Heart left ventricle (tissue), 16 donors: ENCODE results near the gene CCNQ. TPM values are rescaled to one million over a fixed set of nuclear protein-coding genes. Genes with fewer than 3 reads are reported as not detected.

Experiments used
- ATAC-seq, 4 donors: fragments of 200-7000 bp; cut with Tn5 transposase; one replicate each; pipeline ENCODE4 v1.9.1; 2020 to 2022; ENCODE audit warnings: moderate library complexity in 4 of 4, mild to moderate bottlenecking in 3 of 4, moderate number of reproducible peaks in 1 of 4
- DNase-seq, 5 donors: peaks; one replicate each; pipeline ENCODE4 v3.0.0-alpha.2; 2020
- H3K27ac ChIP-seq, 12 donors: fragments of 200-600 bp; sonication (generic) in 4 of 12; one replicate each; pipeline versions ENCODE4 v1.5.0 to v1.8.0; 2016 to 2022; ENCODE audit warnings: mild to moderate bottlenecking in 2 of 12
- H3K27me3 ChIP-seq, 9 donors: fragments of 200-600 bp; sonication (generic) in 2 of 9; one replicate each; pipeline versions ENCODE4 v1.5.1 to v1.8.0; 2016 to 2022; ENCODE audit warnings: mild to moderate bottlenecking in 3 of 9
- H3K36me3 ChIP-seq, 9 donors: fragments of 200-600 bp; sonication (generic) in 2 of 9; one replicate each; pipeline versions ENCODE4 v1.5.0 to v1.8.0; 2018 to 2022; ENCODE audit warnings: mild to moderate bottlenecking in 2 of 9
- H3K4me1 ChIP-seq, 12 donors: fragments of 200-600 bp; sonication (generic) in 4 of 12; one replicate each; pipeline versions ENCODE4 v1.5.0 to v1.8.0; 2016 to 2022; ENCODE audit warnings: mild to moderate bottlenecking in 3 of 12
- H3K4me3 ChIP-seq, 12 donors: fragments of 200-600 bp; sonication (generic) in 4 of 12; one replicate each; pipeline versions ENCODE4 v1.5.0 to v1.8.0; 2017 to 2022; ENCODE audit warnings: mild to moderate bottlenecking in 9 of 12, moderate library complexity in 4 of 12
- H3K9me3 ChIP-seq, 12 donors: fragments of 200-600 bp; sonication (generic) in 4 of 12; one replicate each; pipeline versions ENCODE4 v1.5.0 to v1.8.0; 2016 to 2022; ENCODE audit warnings: mild to moderate bottlenecking in 1 of 12
- POLR2A ChIP-seq, 2 donors: fragments of 450-650 bp; IDR thresholded peaks; one replicate each; pipeline ENCODE4 v1.6.1; 2017; ENCODE audit warnings: antibody characterized with exemption in 2 of 2, mild to moderate bottlenecking in 2 of 2, moderate library complexity in 2 of 2
- WGBS, 4 donors: extraction: QIAGEN DNeasy Blood & Tissue Kit in 2 of 4; methylation state at CpG; one replicate each; pipeline versions ENCODE4 v1.1.5 to v1.1.7; 2013 to 2018; 5-methylcytosine and 5-hydroxymethylcytosine counted together
- intact Hi-C, 10 donors: fragments of 100-400 bp; cut with DNase I; formaldehyde crosslinking; loops; one replicate each; pipeline versions ENCODE4 v1.11.1 to v1.14.2; 2022
- long read RNA-seq, 3 donors: library from polyadenylated mRNA; unstranded; transcript quantifications; one replicate each; pipeline ENCODE4 v2.0.0, GENCODE V29; 2020 to 2021
- polyA plus RNA-seq, 2 donors: library from polyadenylated mRNA; stranded (reverse); fragments of 200-250 nt; gene quantifications; one replicate each; pipeline ENCODE4 v1.2.3, GENCODE V29; 2013
- total RNA-seq, 9 donors: library from RNA; depleted of rRNA in 2 of 9; stranded (reverse); fragments of >200 nt in 2 of 9; fragmentation: NEBNext Ultra II Directional in 3 of 9; extraction: Animal tissue kit (Norgen Biotek cat#: 25700) in 3 of 9; gene quantifications; one replicate each; pipeline versions ENCODE4 v1.1.0 to v1.2.4, GENCODE V29; 2016 to 2023
- TF ChIP-seq, protein P1 (sequence below), 12 donors: fragments of 200-600 bp; sonication (generic) in 4 of 12; IDR thresholded peaks; one replicate each; pipeline versions ENCODE4 v1.5.0 to v1.8.0; 2018 to 2022; ENCODE audit warnings: antibody characterized with exemption in 12 of 12, mild to moderate bottlenecking in 5 of 12
- donor health status: ischemic (EF 13 %, LVEDD 7.1; RV severe dilation, severe dysfunction).
- donor health status: healthy with polysubstance abuse.
- donor health status: DM: no; HTN: yes; CAD: no.
- donor health status: DM: no; HTN: no; CAD: no.
- donor health status: ischemic (EF 25% LVEDD 6.9; RV normal size, moderate dysfunction).
- donor health status: ischemic (EF 25% LVEDD 5.7; RV mildly dilated, moderate dysfunction).
- donor health status: healthy.
- donor health status: DM: yes; HTN: yes; CAD: no.
- donor health status: ischemic (EF 35%, LVEDD 5.7; RV mildly dilated, moderate dysfunction).
- donor health status: nonischemic (EF 11% LVEDD 7.7; RV severe dilation, severe dysfunction).
- donor health status: DM: yes; HTN: yes; CAD: no.
- donor health status: PGD.
- donor health status: ischemic (EF 29% LVEDD 5.4; RV normal size, mild dysfunction).
- donor health status: nonischemic (EF 23%, LVEDD 6.1; RV moderate dilation, normal function).

CCNQ gene
- total RNA-seq, result 10 to 100 TPM; 16.2 to 87.3 (median 36.9) TPM
- 100 to 1,000 TPM in 1 of 2 donors, 10 to 100 TPM in 1; 85.0 to 126 TPM for polyA plus RNA-seq
- long read RNA-seq, donor 1, transcript CCNQ-207 (5 exons, 1,160 nt), result minor isoform, 7 of 71 reads
- long read RNA-seq, donor 1, transcript CCNQ-204 (5 exons, 1,306 nt), result major isoform, 35 of 71 reads
- long read RNA-seq, donor 1, transcript CCNQ-208 (5 exons, 1,220 nt), result minor isoform, 6 of 71 reads
- long read RNA-seq, donor 1, transcript CCNQ-202 (5 exons, 1,164 nt), result minor isoform, 19 of 71 reads
- long read RNA-seq, donor 1, partial matches to known transcripts, result 0 of 71 reads
- long read RNA-seq, donor 1, other reads (novel, unspliced or antisense), result 4 of 71 reads
- long read RNA-seq, donor 2, partial matches to known transcripts, result 2 of 15 reads
- long read RNA-seq, donor 2, other reads (novel, unspliced or antisense), result 6 of 15 reads
- long read RNA-seq, donor 3, transcript CCNQ-202 (5 exons, 1,164 nt), result minor isoform, 14 of 70 reads
- long read RNA-seq, donor 3, transcript CCNQ-204 (5 exons, 1,306 nt), result major isoform, 40 of 70 reads
- long read RNA-seq, donor 3, transcript CCNQ-208 (5 exons, 1,220 nt), result minor isoform, 5 of 70 reads
- long read RNA-seq, donor 3, transcript CCNQ-207 (5 exons, 1,160 nt), result minor isoform, 6 of 70 reads
- long read RNA-seq, donor 3, partial matches to known transcripts, result 1 of 70 reads
- long read RNA-seq, donor 3, other reads (novel, unspliced or antisense), result 4 of 70 reads

GRCh38 chrX:153598541-153599191 is at the start of gene CCNQ:
Gene CCNQ (minus strand): TSS chrX:153599139. CDS start chrX:153599073, 66 bp downstream.
- ATAC-seq, result peak in 3 of 4 donors; percentile 23 to 51 (median 38)
- intact Hi-C loops, result no loop called here
- DNase-seq, result peak in 1 of 5 donors; percentile 64
- Histone ChIP-seq H3K36me3 (peaks cover 0 to 16% (median 6%) of the 10 kb centered on the region in 9 donors), H3K4me1 (peaks cover 0 to 24% (median 6%) of the 10 kb centered on the region in 12 donors), H3K27me3 (no peaks in the 10 kb centered on the region), H3K9me3 (peaks cover 0 to 3% (median 0%) of the 10 kb centered on the region in 12 donors), H3K4me3 (peak within 1 kb of the TSS; percentile 45 to 96 (median 76)), H3K27ac (peak within 1 kb of the TSS; percentile 57 to 85 (median 80))
- WGBS, 4 donors, result 0 to 25% (median 8%) methylated on average over 21 to 78 of the region's 79 CpGs
- peak in 1 of 2 donors; percentile 79 for TF ChIP-seq POLR2A (IDR thresholded peaks at IDR 0.05)
- TF ChIP-seq, protein P1, sequence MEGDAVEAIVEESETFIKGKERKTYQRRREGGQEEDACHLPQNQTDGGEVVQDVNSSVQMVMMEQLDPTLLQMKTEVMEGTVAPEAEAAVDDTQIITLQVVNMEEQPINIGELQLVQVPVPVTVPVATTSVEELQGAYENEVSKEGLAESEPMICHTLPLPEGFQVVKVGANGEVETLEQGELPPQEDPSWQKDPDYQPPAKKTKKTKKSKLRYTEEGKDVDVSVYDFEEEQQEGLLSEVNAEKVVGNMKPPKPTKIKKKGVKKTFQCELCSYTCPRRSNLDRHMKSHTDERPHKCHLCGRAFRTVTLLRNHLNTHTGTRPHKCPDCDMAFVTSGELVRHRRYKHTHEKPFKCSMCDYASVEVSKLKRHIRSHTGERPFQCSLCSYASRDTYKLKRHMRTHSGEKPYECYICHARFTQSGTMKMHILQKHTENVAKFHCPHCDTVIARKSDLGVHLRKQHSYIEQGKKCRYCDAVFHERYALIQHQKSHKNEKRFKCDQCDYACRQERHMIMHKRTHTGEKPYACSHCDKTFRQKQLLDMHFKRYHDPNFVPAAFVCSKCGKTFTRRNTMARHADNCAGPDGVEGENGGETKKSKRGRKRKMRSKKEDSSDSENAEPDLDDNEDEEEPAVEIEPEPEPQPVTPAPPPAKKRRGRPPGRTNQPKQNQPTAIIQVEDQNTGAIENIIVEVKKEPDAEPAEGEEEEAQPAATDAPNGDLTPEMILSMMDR (IDR thresholded peaks at IDR 0.05), result no peak

DNA sequence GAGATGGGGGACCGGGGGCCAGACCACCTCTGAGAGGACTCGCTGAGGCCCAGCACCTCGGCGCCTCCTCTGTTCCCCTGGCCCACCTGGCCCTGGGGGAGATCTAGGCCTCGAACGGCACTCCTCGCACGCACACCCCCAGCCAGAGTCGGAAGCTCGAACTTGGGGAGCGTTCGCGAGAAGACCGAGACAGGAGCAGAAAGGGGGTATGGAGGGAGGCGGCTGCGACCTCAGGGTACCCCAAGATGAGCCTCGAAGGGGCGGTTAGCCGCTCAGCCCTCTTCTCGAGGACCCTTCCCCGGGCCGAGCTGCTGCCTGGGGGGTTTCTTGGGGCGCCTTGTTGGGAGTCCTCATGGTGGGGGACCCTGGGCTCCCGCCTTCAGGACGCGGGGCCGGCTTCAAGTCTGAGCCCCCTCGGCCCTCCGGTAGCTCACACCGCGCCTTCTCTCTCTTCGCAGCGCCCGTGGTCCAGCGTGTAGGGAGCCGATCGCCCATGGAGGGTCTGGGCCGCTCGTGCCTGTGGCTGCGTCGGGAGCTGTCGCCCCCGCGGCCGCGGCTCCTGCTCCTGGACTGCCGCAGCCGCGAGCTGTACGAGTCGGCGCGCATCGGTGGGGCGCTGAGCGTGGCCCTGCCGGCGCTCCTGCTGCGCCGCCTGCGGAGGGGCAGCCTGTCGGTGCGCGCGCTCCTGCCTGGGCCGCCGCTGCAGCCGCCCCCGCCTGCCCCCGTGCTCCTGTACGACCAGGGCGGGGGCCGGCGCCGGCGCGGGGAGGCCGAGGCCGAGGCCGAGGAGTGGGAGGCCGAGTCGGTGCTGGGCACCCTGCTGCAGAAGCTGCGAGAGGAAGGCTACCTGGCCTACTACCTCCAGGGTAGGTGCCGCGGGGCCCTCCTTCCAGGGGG is 48.8 kb upstream of the CCNQ start:
- intact Hi-C loops, result loop anchor here in 5 of 10 donors (5.0 kb wide), 3 partner anchors 35 to 95 kb away; no protein-coding TSS in a partner anchor
- ATAC-seq, result no peak
- no peaks in the 10 kb centered on the region for H3K36me3 ChIP-seq
- no peaks in the 10 kb centered on the region for H3K9me3 ChIP-seq
- peaks cover 0 to 28% (median 0%) of the 10 kb centered on the region in 12 donors for H3K4me1 ChIP-seq
- H3K4me3 ChIP-seq, result peak overlapping the region in 1 of 12 donors; percentile 30
- no peak for TF ChIP-seq POLR2A (IDR thresholded peaks at IDR 0.05)
- TF ChIP-seq, protein P1 (IDR thresholded peaks at IDR 0.05), result no peak
- H3K27ac ChIP-seq, result no peak overlapping the region
- H3K27me3 ChIP-seq, result peaks cover 0 to 65% (median 26%) of the 10 kb centered on the region in 9 donors
- peak in 4 of 5 donors; percentile 2 to 42 (median 18) for DNase-seq
- 6 to 44% (median 19%) methylated on average over 20 to 85 of the region's 85 CpGs for WGBS, 4 donors

DNA sequence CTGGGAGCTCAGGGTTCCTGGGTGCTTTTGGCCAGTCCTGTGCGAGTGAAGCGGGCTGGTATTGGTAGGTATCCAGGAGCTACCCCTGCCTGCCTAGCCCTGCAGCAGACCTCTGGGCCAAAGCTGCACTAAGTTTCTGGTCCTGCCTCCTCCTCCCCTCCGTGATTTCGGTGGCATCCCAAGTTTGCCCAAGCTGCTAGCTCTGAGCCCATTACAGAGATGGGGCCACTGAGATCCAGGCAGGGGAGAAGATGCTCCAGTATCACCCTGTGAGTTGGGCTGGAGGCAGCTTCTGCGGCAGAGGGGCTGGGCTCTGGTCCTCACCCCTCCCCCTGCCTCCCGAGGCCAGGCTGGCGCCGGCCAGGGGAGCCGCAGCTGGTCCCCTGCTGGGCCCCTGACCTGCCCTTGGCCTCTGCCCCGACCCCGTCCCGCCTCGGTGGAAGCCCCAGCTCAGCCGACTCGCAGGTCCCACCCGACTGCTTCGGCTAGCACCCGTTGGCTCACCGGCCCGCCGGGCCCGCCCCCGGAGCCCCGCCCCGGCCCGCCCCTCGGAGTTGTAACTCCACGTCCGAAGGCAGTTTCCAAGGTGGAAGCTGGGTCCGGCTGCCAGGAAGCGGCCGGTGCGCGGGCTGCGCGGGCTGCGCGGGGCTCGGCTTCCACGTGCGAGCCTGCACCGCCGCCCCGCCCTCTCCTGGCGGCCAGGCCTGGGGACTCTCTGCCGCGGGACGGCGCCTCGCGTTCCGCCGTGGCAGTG is 47.9 kb upstream of the CCNQ start, which contains the start of gene DUSP9:
TSS of gene DUSP9 (plus strand) at position 584 of the 754 bp plus-strand sequence. CDS start 751 bp downstream, outside the sequence.
- Histone ChIP-seq H3K9me3 (no peaks in the 10 kb centered on the region), H3K4me1 (peaks cover 0 to 37% (median 0%) of the 10 kb centered on the region in 12 donors), H3K4me3 (peak within 1 kb of the TSS in 6 of 12 donors; percentile 7 to 30 (median 21)), H3K36me3 (no peaks in the 10 kb centered on the region), H3K27ac (no peak within 1 kb of the TSS), H3K27me3 (peaks cover 3 to 73% (median 32%) of the 10 kb centered on the region in 9 donors)
- 4 to 48% (median 24%) methylated on average over 29 to 53 of the region's 53 CpGs for WGBS, 4 donors
- intact Hi-C loops, result loop anchor here in 5 of 10 donors (5.0 kb wide), 3 partner anchors 34 to 94 kb away; no protein-coding TSS in a partner anchor
- ATAC-seq, result peak in 1 of 4 donors; percentile 40
- peak in 2 of 5 donors; percentile 21 to 47 for DNase-seq
- TF ChIP-seq, protein P1 (IDR thresholded peaks at IDR 0.05), result no peak
- no peak for TF ChIP-seq POLR2A (IDR thresholded peaks at IDR 0.05)
